GM18858 (cell line): ENCODE results near the gene ZNF662.

ENCODE experiments used
- ATAC-seq: cut with Tn5 transposase; IDR thresholded peaks from one replicate; pipeline ENCODE4 v1.9.1; 2021; ENCODE audit not compliant: unreplicated experiment

ZNF662 gene

DNA sequence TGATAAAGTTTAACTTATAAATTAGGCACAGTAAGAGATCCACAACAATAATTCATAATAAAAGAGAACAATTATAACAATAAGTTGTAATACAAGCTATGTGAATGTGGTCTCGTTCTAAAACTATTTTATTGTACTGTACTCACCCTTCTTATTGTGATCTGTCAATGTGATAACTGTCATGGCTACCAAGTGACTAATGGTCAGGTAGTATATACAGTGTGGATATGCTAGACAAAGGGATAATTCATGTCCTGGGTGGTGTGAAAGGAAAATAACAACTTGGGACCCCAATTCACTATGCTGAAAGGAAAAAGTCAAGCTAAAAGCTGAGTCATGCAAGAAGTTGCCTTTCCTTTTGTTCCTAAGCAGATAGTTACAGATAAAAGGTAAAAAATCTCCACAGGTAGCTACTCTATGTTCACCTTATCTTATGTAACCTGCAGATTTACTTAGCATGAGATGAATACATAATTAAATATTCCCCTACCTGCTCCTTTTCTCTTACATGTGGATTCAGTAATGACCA is 19.6 kb upstream of the ZNF662 start:
- no peak for ATAC-seq

DNA sequence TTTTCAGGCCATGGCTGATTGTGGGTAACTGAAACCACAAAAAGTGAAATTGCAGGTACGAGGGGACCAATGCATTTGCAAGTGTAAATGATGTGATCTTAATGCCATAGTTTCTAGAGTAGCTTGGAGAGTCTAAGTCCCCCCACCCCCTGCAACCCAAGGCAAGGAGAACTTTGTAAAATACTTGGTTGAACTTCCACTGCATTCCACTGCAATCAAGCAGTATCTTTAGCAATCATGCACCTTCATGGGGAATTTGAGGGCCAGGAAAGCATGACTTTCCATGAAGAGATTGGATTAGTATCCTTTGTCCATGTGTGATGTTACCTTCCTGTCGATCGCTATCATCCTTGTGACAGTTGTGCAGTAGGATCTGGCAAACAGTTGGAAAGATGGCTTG is 18.9 kb upstream of the ZNF662 start:
- ATAC-seq, result no peak

DNA sequence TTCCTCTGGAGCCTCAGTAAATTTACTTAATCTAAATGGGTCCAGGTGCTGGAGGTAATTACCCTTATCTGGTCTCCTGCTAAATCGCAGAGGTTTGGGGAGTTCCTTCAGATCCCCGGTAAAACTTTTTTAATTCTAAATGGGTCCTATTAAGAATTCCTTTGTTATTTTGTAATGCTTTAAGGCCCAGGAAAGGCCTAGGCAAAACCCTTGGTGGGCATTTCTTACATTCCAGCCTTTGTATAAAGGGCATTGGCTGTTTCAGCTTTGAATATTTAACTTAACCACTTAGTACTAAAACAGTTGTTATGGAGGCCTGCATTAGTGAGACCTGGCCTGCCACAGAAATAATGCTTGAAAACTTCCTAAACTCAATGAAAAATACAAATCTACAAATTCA is 14.9 kb upstream of the ZNF662 start:
- ATAC-seq, result no peak

DNA sequence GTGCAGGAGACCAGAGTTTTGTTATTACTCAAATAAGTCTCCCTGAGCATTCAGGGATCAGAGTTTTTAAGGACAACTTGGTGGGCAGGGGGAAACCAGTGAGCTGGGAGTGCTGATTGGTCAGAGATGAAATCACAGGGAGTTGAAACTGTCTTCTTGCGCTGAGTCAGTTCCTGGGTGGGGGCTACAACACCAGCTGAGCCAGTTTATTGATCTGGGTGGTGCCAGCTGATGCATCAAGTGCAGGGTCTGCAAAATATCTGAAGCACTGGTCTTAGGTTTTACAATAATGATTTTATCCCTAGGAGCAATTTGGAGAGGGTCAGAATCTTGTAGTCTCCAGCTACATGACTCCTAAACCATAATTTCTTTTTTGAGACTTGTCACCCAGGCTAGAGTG is 13.8 kb upstream of the ZNF662 start:
- ATAC-seq, result no peak

DNA sequence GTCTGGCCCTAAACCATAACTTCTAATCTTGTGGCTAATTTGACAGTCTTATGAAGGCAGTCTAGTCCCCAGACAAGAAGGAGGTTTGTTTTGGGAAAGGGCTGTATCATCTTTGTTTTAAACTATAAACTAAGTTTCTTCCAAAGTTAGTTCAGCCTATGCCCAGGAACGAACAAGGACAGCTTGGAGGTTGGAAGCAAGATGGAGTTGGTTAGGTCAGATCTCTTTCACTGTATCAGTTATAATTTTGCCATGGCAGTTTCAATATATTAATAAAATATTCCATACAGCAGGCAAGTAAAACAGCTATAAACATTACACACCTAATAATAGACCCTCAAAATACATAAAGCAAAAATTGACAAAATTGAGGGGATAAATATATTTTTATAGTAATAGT is 13.1 kb upstream of the ZNF662 start:
- ATAC-seq, result no peak

DNA sequence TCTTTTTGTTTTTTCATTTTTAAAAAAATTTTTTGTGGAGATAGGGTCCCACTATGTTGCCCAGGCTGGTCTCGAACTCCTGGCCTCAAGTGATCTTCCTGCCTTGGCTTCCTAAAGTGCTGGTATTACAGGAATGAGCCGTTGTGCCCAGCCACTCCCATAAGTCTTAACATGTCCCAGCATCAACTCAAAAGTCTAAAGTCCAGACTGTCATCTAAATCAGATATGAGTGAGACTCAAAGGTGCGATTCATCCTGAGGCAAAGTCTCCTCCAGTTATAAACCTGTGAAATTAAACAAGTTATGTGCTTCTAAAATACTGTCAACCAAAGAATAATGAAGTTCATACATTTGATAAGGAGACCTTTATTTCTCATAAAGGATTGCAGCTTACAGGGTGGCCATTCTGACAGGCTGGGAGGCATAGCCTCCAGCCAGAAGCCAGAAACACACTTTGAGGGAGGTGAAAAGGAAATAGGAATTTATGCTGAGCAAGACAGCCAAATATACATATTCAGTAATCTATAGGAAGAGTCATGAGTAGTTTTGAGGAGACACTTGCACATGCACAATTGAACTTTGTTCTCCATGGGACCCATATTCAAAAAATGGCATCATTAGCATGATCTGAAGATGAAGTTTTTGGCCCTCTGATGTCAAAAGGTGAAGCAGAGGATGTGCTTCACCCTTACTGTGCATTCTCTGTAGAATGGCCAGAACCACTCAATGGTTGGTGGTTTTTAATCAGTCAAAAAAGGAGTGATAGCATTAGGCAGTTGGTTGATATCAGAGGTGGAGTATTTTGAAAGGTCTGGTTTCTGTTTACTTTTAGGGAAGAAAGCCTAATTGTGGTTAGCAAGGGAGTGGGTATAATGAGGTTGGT is 11.0 kb upstream of the ZNF662 start:
- ATAC-seq, result no peak

DNA sequence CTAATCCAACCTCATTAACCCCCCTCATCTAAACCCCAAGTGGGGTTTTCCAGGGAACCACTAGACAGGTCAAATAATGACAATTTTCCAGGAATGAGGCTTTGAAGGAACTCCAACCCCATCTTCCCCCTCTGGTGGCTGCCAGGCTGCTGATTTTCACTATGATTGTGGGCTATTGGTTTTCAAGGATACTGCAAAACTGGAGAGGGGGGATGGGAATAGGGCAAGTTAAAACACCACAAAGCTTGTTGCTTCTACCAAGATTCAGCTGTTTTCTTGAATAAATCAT is 10.4 kb upstream of the ZNF662 start:
- ATAC-seq, result no peak

DNA sequence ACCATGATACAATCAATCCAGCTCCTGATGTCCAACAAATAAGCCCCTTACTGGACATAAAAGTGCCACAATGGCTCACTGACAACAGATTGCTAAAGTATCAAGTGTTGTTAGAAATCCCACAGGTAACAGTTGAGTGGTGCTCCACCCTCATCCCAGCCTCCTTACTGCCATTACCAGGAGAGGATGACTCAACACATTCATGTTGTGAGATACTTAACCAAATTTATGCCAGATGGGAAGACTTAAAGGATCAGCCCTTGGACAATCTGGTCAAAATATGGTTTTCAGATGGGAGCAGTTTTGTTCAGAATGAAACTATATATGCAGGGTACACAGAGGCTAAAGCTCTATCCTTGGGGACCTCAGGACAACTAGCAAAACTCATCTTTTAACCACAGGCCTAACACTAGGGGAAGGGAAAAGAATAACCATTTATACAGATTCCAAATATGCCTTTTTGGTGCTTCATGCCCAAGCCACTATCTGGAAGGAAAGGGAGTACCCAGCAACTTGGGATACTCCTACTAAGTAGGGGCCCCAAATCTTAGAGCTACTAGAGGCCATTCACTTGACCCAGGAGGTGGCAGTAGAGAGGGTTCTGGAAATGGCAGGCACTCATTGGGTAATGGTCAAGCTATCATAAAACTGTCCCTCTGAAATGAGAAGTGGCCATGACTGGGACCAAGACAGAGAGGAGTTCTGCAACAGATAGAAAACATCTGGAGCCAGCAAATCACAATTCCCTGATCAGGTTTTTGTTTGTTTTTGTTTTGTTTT is 6.9 kb upstream of the ZNF662 start:
- ATAC-seq, result no peak

DNA sequence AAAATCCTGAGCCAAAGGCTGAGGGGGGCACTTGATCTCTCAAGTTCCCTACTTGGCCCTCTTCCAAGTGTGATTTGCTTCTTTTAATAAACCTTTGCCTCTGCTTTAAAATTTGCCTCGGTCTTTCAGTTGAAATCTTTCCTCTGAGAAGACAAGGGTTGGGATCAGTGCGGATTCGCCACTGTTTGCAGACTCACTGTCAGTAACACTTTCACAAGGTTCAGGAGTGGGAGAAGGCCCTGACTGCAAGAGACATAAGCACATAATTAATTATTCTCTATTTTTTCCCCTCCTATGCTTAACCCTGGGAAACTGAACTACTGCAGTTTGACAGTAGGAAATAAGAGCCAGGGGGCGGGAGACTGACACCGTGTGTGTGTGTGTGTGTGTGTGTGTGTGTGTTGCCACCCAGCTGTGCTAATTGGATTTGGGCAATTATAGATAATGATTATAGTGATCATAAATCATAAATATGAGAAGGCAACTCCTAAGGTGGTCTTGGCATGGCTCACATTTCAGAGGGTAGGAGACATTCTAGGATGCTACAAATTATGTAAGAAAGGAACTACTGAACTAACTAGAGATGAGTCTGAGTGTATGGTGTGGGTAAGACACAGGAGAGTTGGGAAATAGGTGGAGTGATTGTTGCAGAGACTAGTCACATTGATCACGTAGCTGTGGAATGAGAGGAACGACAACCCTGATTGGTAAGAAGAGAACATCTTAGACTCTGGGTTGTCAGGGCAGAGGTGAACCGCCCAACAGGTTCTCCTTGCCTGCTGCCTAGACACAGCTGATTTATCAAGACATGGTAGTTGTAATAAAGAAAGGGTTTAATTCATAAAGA is 5.5 kb upstream of the ZNF662 start:
- no peak for ATAC-seq

DNA sequence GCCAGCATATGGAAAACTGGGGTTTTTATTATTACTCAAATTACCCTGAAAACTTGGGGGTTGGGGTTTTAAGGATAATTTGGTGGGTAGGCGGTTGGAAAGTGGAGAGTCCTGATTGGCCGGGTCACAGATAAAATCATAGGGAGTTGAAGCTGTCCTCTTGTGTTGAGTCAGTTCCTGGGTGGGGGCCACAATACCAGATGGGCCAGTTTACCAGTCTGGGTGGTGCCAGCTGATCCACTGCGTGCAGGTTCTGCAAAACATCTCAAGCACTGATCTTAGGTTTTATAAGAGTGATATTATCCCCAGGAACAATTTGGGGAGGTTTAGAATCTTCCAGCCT is 4.9 kb upstream of the ZNF662 start:
- ATAC-seq, result no peak

DNA sequence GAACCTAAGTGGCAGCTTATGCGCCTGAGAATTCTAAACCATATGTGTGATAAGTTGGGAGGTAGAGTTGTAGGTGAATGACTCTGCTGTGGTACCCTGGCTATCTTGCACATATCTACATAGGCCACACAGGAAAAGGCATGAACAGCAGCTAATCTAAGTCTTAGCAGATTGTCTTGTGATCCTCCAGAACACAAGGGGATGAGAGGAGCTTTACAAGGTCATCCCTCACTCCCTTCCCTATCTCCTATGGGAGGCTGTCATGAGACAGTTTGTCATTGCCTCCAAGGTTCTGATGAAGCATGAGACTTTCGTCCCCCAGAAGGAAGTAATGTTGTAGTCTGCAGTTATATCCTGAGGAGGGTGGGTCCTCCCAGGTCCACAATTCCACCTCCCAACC is 3.7 kb upstream of the ZNF662 start:
- ATAC-seq, result no peak

DNA sequence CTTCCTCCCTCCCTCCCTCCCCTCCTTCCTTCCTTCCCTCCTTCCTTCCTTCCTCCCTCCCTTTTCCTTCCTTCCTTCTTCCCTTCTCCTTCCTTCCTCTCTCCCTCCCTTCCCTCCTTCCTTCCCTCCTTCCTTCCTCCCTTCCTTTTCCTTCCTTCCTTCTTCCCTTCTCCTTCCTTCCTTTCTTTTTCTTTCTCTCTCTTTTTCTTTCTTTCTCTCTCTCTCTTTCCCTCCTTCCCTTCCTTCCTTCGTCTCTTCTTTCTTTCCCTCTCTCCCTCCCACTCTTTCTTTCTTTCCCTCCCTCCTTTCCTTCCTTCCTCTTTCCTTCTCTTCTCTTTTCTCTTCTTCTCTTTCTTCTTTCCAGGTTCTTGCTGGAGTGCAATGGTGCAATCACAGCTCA is 1.9 kb upstream of the ZNF662 start:
- ATAC-seq, result no peak

DNA sequence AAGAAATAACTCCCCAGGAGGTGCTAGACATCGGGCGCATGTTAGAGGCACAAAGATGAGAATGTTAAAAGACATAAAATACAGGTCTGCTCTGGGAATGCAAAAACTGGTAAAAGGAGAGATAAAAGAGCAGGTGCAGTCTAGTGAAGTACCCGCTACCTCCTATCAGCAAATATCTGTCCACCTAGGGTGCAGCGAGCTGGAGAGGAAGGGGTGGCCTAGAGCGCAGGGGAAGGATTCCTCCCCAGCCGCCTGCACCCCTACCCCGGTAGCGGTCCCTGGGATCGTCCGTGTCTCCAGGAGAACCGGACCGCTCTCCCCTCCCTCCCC is 237 bp upstream of the ZNF662 start:
- ATAC-seq, result no peak

DNA sequence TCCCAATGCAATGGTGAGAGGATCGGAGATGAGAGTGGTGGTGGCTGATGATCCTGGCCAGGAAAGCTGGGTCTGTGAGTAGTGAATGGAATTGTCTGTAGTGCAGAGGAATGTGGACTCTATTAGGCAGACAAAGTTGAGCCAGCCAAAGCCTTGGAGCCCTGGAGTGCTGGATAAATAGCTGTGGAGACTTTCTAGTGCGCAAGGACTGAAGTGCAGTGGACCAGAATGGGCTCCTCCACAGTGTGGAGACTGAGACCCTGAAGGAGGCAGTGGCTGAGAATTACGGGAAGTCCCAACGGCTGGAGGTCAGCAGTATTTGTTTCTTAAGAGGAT is 874 bp downstream of the ZNF662 start:
- ATAC-seq, result no peak

DNA sequence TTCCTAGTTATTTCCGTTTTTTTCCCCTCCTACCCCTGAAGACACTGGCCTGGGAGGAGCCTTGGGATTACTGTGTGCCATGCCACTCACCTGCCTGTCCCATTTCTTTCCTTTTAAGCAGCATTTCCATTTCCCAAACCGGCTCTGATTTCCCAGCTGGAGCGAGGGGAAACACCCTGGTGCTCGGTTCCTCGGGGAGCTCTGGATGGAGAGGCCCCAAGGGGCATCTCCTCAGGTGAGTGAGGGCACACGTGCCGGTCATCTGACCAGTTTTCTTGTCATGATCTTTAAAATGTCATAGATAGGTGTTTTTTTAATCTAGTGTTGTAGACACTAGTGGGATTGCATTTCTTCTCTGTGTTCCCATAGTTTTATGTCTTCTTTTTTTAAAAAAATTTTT is 2.7 kb downstream of the ZNF662 start:
- ATAC-seq, result no peak

DNA sequence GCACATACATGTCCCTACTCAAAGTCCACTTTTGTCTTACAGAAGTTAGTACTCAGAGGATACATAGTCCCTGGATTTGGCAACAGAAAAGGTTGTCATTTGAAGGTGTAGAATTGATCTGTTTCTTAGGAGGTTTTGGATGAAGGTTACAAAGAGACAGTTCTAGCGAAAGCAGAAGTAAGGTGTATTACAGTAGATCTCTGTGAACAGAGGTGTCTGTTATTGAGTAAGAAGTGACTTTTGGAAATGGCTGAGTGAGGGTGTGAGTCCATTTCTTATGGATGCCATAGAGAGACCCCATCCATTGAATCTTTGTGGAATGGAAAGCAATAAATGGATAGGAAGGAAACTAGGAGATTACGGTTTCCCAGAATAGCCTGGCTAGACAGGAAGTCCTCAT is 5.6 kb downstream of the ZNF662 start:
- no peak for ATAC-seq

DNA sequence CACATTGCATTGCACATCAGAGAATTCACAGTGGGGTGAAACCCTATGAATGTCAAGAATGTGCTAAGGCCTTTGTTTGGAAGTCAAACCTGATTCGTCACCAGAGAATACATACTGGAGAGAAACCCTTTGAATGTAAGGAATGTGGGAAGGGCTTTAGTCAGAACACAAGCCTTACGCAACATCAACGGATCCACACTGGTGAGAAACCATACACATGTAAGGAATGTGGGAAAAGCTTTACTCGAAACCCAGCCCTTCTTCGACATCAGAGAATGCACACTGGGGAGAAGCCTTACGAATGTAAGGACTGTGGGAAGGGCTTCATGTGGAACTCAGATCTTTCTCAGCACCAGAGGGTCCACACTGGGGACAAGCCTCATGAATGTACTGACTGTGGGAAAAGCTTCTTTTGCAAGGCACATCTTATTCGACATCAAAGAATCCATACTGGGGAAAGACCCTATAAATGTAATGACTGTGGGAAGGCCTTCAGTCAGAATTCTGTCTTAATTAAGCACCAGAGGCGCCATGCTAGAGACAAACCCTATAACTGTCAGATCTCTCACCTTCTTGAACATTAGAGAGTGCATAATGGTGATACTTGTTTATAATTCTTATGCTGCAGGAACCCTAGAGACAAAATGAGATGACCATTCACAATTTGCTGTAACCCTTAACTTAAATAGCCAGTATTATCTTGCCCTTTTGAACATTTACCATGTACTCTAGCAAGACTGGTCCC is 9.0 kb downstream of the ZNF662 start:
- ATAC-seq, result no peak

DNA sequence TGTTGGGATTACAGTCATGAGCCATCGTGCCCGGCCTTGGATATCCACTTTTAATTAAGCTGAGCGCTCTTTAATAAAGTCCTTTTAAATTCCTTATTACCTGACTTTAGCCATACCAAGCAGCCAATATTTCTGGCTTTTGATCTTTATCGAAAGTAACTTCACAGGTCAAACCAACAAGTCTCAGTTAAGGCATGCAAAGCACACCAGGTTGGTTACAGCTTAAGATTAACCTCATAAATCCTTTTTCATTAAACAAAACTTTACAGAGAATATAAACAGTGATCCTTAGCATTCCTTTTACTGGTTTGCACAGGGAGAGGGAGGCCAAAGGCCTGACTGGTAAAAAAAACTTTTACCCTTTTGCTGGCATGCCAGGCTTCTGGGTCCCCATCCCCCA is 17.7 kb downstream of the ZNF662 start:
- ATAC-seq, result no peak

DNA sequence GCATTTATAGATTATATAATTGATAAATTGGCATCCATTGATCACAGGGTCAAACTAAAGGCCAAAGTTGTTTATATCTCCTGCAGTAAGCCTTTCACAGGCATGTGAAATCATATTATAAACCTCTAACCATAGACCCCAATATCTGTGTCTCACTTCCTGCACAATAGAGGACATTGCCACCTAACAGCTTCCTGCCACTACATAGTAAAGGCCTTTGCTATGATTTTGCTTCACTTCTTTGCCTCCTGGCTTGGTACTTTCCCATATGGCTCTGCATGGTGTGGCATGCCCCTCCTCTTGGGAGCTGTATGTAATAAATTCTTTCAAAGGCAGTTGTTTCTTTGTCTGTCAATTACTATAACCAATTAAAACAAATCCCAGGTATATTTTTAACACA is 20.4 kb downstream of the ZNF662 start:
- ATAC-seq, result no peak

DNA sequence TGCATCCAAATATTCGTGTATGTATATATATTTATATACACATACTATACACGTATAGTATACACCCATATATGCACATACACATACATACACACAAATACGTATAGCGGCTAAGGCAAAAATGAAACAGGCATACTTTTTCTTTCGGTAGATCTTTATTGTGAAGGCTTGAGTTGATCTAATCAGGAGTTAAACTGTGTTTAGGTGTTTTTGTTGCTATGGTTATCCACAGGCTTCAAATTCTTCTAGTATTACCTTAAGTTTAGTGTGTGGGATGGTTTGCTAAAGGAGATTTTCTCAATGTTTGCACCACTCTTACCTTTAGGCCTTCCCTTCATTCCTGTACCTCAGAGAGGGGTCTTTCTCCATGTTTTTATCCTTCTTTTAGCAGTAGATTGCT is 28.2 kb downstream of the ZNF662 start:
- no peak for ATAC-seq

DNA sequence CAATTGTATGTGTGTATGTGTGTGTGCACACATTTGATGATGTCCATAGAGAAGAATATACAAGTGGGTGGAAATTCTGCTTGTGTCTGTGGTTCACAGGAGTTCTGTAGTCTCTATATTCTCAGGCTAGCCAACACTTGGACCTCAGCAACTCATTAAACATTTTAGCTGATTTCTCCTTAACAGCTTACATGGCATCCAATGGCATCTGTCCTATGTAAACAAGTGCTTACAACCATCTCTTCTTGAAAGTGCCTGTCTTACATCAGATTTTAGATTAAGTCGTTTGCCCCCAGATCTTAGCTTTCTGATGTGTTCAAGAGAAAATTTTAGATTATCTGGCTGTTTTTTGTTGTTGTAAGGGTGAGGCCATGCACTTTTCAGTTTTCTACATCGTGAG is 29.0 kb downstream of the ZNF662 start:
- ATAC-seq, result no peak
